ENCODE results near the gene PIGW.

The PIGW gene

DNA sequence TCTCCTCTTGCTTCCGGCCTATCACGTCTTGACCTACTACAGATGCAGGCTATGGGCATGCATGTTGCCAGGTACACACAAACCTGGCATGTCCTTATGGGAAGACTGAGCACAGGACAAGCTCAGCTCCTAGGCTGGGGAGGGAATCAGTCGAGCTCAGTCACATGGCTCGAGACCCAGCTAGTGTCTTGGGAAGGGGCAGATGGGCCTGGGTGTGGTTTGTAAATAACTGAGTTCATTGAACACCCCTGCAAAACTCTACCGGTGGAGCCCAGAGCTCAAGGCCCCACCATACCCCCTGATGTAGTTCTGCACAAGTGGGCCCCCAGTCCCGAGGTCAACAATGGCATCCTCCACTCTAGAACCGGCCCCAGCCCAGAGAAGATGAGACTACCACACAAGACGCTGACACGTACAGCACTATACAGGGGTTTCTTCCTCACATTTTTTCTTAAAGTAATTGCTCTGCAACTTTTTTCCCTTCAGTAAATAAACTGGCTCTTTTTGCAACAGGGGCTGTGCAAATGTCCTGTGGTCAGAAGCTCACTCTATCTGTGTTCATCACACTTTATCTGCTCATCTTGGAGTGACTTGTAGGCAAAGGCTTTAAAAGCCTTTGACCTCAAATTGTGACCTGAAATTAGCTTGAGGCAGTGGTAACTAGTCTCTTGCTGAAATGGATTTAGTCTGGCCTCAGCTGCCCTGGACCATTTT lies 25.4 kb upstream of the PIGW start:
- no peak for DNase-seq (ENCODE audit: low read depth)

DNA sequence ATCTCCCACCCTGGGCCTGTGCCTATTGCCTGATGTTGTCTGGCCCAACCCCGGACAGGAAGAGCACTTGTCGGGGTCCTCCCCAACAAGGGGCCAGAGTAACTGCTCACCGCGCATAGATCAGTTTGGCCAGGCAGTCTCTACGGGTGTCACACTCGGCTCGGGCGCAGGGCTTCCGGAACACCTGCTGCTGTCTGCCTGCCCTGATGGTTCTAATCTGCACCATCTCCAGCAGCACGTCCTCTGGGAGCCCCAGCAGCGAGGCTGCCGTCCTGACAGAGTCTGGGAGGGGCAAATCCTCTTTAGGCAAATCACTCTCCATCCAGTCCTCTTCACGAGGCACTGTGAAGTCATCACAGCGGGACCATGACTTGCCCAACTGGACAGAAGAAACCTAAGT lies 24.2 kb upstream of the PIGW start:
- DNase-seq (ENCODE audit: low read depth) = no peak

DNA sequence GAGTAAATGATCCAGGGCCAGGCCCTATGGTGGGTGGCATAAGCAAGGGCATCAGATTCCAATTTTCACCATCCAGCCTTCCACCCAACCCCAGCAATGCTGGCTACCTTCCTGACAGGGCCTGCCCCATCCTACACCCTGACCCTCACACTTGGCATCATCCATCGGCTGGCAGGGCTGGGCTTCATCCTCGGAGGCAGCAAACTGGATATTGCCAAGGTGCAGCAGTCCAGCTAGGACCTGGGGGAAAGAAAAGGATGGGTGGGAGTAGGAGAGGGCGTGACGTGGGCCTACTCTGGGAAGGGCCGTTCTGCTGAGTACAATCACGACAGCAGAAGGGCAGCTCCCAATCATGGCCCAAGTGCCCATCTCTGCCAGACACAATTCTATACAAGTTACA lies 23.6 kb upstream of the PIGW start:
- DNase-seq (ENCODE audit: low read depth) = no peak

DNA sequence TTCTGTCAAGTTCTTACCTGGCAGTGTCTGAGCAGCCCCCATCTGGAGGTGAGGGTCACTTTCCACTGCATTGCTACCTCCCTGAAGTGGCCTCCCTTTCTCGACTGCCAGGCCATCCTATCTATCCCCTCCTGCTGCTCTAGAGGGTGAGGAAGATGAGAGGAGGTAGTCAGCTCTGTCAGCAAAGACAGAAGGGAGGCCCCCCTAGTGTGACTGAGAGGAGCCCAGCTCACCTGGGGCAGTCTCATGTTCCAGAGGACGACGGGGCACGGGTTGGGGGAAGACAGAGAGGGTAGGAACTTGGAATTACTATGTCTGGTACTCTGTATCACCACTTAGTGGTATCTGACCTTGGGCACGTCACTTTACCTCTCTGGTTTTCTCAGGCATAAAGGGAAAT lies 22.1 kb upstream of the PIGW start:
- no peak for DNase-seq (ENCODE audit: low read depth)

DNA sequence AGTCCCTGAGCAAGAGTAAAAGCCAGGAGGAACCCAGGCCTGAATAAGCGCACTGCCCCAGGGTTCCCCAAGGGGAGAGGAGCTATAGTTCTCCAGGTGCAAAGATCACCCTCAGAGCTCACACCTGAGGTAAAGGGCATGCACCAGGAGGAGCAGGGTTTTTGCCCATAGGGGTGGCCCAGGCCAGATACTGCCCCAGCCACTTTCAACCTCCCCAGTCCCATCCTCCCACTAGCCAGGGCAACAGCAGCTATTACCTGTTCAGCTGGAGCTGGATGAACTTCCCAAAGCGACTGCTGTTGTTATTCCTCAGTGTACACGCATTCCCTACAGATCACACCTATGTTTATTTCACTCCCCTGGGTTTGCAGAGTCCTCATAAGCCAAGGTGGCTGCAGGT lies 19.9 kb upstream of the PIGW start:
- DNase-seq (ENCODE audit: low read depth) = no peak

DNA sequence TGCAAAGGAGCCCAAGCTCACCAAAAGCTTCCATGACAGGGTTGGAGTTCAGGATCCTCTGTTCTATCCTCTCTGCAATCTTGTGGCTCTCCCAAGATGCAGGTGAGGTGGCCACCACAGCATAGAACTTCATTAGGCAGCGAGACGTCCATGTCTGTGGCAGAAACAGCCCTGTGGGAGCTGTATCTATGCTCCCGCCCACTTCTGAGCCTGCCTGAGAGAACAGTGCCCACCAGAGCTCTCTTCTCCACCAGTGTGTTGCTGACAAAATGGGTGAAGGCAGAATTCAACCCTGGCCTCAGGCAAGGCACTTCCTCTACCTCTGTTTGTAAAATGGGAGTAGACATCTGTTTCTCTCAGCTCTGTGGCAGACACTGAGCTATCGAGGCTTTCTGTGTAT lies 18.9 kb upstream of the PIGW start:
- DNase-seq (ENCODE audit: low read depth) = no peak

DNA sequence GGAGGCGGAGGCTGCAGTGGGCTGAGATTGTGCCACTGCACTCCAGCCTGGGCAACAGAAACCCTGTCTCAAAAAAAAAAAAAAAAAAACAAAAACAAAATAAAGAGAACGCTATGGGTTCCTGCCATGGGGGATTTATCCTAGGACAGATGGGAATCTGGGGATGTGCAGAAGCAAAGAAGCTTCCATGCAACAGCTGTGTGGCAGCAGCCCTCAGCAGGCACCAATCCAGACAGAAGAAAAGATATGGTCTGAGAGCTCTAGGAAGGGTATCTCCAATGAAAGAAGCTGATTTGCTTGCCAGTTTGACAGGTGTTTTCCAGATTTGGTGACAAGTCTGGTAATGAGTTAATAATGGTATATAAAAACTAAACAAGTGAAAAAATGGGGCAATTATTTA lies 11.7 kb upstream of the PIGW start:
- no peak for DNase-seq (ENCODE audit: low read depth)

DNA sequence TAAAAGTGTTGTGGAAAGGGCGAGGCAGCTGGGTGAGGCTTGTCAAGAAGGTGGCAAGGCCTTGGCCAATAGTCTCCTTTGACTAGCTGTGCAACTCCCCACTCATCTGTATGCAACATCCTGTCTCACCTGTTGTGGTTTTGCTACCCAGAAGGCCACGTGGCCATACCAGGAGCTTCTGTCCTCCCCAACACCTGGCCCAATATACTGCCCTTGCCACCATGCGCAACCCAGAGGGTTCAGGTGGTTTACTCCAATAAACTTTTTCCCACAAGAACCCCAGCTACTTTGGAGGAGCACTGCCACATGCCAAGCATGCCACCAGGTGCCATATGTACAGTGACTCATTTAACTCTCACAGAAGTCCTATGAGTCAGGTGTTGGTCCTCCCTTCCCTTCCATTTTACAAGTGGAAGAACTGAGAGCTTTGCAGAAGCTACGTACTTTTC lies 10.3 kb upstream of the PIGW start:
- DNase-seq (ENCODE audit: low read depth) = peak; percentile 62

DNA sequence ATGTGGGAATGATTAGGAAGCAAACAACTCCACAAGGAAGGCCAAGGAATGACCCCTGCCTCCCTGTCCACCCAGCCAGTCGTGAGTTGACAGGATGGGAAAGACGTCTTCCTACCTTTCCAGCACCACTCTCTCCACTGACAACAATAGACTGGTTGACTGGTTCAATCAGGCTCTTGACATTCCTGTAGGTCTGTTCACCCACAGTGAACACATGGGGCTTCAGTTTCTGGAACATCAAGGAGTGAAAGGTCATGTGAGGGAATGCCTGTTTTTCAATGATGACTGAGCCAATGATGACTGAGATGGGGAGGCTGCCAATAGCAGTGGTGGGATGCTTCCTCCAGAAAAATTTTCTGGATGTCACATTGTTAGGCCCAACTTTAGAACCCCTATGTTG lies 9.7 kb upstream of the PIGW start:
- DNase-seq (ENCODE audit: low read depth) = peak; percentile 50

DNA sequence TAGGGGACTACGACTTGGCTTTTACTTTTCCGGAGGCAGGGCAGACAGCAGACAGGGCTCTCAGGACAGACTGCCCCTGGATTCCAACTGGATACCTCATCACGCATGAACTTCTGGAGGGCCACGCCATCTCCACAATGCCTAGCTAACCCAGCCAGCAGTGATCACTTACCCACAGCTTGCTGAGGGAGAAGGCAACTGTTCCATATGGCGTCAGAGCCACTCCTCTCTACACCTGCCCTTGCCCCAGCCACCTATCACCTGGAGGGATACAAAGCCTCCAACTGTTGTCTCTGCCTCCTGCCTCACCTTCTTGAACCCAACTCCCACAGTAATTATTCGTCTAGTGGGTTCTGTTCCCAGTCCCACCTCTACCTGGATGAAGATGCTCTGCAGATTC lies 8.9 kb upstream of the PIGW start:
- no peak for DNase-seq (ENCODE audit: low read depth)

DNA sequence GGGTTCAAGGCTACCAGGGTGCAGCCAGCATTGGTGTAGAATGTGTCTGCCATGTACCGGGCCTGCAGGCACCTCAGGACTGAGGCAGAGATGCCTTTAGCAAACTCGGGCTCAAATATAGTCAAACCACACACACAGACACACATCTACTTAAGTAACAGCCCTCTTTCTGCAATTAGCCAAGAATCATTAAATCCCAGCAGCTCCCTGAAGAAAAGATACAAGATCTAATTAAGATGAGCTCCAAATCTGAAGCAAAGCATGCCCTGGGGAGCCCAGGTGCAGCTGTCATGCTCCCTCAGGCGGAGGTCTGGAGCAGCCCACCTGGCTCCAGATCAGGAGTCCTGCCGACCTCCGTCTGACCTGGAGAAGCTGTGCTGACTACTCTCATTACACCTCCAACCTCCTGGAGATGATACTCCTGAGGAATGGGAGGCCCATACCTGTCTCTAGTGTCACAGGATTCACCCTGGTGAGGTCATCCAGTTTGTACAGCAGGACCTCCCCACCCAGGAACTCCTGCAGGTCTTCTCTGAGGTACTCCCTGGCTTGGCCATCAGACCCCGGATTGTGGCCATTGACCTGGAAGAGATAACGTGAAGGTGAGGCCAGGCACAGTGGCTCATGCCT lies 7.1 kb upstream of the PIGW start:
- DNase-seq (ENCODE audit: low read depth) = no peak

DNA sequence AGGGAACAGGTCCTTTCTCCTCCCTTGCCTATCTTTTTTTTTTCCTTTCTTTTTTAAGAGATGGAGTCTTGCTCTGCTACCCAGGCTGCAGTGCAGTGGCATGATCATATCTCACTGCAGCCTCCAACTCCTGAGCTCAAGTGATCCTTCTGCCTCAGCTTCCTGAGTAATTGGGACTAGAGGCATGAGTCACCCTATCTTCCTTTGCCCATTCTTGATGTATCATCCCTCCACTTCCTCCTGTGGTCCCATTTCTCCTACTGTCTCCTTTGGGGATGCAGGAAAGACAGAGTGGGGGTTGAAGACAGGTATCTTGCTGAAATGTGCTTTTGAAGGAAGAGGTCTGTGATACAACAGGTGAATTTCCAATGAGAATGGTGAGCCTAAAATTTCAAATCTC lies 5.7 kb upstream of the PIGW start:
- peak; percentile 91 for DNase-seq (ENCODE audit: low read depth)

DNA sequence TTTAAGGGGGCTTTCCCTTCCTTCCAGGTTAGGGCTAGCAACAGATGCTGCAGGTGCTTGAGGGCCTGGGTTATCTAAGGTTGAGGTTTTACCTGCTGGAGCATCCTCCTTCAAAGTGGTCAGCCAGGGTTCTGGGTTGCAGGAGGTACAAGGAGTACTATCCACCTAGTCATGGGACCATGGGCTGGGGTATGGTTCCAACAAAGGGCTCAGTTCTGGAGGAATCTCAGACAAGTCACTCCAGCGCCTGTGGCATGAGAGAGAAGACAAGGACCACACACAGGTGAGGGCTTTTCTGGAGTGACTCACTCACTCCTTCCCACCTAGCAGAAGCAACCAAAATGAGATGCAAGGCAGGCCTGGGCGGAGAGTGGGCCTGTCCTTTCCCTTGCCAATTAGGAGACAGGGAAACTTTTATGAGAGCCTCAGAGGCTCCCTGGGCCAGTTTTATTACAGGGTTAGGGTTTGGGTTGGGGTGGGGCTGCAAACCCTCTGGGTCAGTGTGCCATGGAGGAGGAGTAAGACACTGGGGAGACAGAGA lies 2.3 kb upstream of the PIGW start:
- DNase-seq (ENCODE audit: low read depth) = no peak

DNA sequence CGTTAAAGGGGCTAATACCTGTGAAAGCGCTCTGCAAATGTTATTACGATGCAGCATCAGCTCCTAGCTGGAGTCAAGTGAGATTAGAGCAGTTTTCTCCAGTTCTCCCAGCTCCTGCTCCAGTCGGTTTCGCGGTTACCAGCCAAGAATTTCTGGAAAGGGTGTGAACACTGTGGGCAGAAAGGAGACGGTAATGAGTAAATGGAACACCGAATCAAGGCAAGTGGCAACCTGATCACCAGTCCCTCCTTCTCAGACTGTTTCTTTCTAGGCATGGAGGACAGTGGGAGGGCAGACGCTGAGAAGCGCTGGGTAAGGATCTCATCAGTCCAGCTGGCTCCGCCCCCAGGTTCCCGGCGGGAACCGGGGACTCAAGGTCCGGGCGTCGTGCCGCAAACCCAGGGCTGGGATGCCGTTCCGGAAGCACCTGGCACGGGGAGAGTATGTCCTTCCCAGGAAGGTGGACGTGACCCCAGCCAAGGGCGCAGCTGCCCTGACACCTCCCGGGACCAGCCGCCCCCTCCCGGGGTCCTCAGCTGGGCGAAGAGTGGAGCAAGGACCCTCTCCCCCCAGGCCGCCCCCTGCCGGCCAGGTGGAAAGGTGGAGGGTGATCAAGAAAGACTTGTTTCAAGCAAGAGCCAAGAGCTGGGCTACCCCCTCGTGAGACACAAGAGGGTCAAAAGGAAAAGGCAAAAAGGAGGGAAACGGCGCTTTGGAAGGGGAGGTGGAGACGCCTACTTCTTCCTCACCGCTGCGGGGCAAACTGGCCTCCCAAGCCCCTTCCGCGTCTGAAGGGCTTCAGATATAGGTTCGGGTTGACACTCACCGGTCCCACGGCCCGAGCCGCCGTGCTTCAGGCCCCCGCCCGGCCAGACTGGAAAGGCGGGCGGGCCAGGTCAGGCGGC lies 600 bp upstream of the PIGW start:
- DNase-seq (ENCODE audit: low read depth) = peak; percentile 72

DNA sequence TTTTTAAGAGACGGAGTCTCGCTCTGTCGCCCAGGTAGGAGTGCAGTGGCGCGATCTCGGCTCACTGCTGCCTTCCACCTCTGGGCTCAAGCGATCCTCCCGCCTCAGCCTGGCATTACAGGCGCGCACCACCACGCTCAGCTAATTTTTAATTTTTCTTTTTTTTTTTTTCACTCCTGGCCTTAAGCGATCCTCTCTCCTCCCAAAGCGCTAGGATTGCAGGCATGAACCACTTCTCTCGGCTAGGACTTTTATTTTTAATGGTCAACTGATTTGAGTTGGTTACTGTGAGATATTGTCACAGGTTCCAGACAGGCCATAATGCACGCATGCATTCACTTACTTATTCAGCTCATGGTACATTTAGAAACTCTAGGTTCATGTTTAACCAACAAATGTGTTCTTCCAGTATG lies 888 bp downstream of the PIGW start:
- no peak for DNase-seq (ENCODE audit: low read depth)

DNA sequence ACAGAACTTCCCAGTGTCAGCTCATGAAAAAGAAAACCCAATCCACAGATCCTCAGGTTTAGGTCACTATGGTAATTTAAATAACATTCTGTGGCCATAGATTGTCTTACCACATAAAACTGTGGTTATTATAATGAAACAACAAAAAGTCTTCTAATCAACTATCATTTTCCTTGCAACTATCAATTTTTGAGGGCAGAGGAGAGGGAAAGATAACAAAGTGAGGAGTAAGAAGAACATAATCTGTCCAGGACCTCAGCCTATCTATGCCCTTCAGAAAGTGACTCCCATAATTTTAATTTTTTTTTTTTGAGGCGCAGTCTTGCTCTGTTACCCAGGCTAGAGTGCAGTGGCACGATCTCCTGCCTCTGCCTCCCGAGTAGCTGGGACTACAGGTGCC lies 5.9 kb downstream of the PIGW start:
- DNase-seq (ENCODE audit: low read depth) = no peak

DNA sequence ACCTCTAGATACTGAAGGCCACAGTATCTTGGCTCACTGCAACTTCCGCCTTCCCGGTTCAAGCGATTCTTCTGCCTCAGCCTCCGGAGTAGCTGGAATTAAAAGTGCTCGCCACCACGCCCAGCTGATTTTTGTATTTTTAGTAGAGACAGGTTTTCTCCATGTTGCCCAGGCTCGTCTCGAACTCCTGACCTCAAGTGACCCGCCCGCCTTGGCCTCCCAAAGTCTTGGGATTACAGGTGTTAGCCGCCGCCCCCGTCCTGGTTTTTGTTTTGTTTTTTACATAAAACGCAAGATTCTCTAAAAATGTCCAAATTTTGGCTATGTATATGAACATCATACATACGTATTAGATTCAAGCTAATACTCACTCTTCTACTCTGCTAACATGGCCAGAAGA lies 8.0 kb downstream of the PIGW start:
- DNase-seq (ENCODE audit: low read depth) = no peak

DNA sequence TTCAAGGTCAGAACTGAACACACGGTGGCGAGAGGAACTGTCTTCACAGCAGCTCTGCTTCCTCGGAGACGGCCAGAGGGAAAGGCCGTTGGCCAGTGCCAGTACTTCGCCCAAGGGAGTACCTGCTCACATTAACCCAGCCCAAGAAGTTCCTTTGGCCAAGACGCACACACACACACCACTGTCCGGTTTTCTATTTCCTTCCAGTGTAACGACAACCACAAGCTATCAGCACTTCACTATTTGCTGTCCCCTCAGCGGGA lies 9.2 kb downstream of the PIGW start:
- DNase-seq (ENCODE audit: low read depth) = peak; percentile 73

DNA sequence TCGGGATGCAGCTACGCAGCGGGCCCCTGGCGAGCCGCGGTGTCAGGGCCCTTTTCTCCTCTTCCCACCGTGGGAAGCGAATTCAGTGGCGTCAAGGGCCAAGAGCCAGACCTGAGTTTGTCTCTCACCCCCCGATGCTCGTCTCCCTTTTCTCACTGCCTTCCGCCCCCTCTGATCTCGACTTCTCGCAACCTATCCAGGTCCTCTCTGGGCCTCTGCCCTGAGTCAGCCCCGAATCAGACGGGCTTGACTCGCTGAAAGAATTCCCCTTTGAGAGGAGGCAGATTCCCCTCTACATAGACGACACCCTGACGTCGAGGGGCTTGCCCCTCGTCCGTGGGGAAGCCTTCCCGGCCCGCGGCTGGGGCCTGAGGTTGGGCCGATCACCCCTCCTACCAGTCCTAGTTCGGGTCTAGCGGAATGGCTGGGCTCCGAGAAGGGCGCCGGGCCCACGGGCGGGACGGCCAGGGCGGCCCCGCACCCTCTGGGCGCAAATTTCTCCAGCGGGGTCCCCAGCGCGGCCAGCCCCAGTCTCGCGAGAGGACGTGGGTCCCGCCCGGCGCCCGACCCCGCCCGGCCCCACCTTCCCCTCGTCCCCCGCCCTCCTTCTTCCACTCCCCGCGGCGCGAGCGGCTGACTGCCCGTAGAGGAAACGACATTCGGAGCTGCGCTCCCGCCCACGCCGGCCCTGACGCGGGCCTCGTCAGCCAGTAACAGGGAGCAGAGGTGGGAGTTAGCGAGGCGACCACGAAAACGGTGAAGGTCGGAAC lies 9.7 kb downstream of the PIGW start, which contains the start of gene GGNBP2:
TSS of gene GGNBP2 (plus strand) at position 613 of the 770 bp plus-strand sequence. CDS start 806 bp downstream, outside the sequence.
- peak; percentile 97 for DNase-seq (ENCODE audit: low read depth)

DNA sequence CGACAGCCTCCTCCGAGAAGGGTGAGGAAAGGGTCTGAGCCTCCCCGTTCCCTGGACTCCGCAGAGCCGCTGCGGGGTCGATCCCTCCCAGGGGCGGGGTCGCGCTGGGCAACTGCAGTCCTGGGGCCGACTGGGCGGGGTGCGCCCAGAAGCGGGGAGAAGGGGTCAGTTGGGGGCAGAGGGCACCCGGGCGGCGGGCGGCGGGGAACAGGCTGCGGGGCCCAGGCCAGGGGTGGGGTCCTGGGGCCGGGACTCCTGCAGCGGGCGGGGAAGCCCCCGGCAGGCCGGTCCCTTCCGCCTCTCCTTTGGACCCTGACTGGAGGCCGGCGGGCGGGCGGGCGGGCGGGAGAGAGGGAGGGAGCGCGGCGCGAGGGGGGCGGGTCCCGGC lies 10.3 kb downstream of the PIGW start:
- DNase-seq (ENCODE audit: low read depth) = no peak

DNA sequence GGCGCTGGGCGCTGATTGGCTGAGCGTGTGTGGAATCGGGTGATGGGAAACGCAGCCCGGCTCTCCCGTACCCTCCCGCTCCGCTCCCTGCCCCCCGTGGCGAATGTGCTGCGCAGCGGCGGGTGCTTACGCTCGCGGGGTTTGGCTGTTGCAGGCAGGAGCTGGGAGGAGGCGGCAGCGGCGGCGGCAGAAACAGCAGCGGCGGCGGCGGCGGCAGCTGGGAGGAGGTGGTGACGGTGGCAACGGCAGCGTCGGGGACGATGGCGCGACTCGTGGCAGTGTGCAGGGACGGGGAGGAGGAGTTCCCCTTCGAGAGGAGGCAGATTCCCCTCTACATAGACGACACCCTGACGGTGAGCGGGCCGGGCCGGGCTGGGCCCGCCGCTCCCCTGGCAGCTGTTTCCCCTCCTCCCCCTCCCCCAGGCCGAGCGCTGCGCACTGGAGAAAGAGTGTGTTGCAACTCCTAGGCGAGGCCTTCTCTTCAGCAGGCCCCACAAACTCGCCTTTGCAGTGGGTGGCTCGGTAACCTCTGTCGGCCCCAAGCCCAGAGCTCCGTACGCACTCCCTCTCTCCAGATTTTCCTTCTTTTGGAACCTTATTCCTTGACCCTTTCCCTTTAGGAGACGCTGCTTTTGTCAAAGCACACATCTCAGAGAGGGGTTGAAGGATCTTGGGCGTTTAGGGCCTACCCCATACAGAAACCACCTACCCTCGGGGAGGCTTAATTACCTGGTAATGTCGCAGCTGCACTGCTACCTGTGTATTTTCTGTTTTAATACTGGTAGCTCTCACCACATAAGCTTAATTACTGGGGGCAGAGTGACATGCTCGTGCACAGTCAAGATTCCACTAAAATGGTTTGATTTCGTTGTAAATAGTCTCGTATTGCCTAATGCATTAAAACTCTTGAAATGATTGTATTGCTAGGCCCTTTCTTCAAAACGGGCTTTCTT lies 11.0 kb downstream of the PIGW start:
- DNase-seq (ENCODE audit: low read depth) = peak; percentile 98
